GM19023 (cell line): ENCODE results near the gene HMGCLL1.

Source experiments
- ATAC-seq: cut with Tn5 transposase; IDR thresholded peaks from one replicate; pipeline ENCODE4 v1.9.1; 2021; ENCODE audit warnings: mild to moderate bottlenecking, moderate library complexity; ENCODE audit not compliant: unreplicated experiment

HMGCLL1 gene

GRCh38 chr6:55536391-55536956 is 42.5 kb downstream of the HMGCLL1 start:
- no peak for ATAC-seq

GRCh38 chr6:55531496-55531895 is 47.5 kb downstream of the HMGCLL1 start:
- ATAC-seq: no peak

- ATAC-seq: no peak
These were observed 48.1 kb downstream of the HMGCLL1 start for GRCh38 chr6:55530931-55531330.

- peak; percentile 52 for ATAC-seq
These were observed 50.4 kb downstream of the HMGCLL1 start for GRCh38 chr6:55528624-55529023.

GRCh38 chr6:55524441-55524840 is 54.6 kb downstream of the HMGCLL1 start:
- ATAC-seq: no peak

- no peak for ATAC-seq
These were observed 60.4 kb downstream of the HMGCLL1 start for GRCh38 chr6:55518529-55519060.

- ATAC-seq: no peak
These were observed 62.3 kb downstream of the HMGCLL1 start for GRCh38 chr6:55516736-55517135.

GRCh38 chr6:55512904-55513303 is 66.1 kb downstream of the HMGCLL1 start:
- no peak for ATAC-seq

GRCh38 chr6:55511122-55511800 is 67.7 kb downstream of the HMGCLL1 start:
- no peak for ATAC-seq

- ATAC-seq: no peak
These were observed 79.4 kb downstream of the HMGCLL1 start for GRCh38 chr6:55499591-55499990.

GRCh38 chr6:55497694-55498093 is 81.3 kb downstream of the HMGCLL1 start:
- no peak for ATAC-seq

- no peak for ATAC-seq
These were observed 82.8 kb downstream of the HMGCLL1 start for GRCh38 chr6:55496201-55496600.

- no peak for ATAC-seq
These were observed 83.7 kb downstream of the HMGCLL1 start for GRCh38 chr6:55495277-55495676.

GRCh38 chr6:55494411-55494810 is 84.6 kb downstream of the HMGCLL1 start:
- no peak for ATAC-seq

- ATAC-seq: no peak
These were observed 86.7 kb downstream of the HMGCLL1 start for GRCh38 chr6:55492259-55492658.

- ATAC-seq: no peak
These were observed 88.1 kb downstream of the HMGCLL1 start for GRCh38 chr6:55490871-55491270.

GRCh38 chr6:55474382-55474781 is 104.6 kb downstream of the HMGCLL1 start:
- no peak for ATAC-seq

- no peak for ATAC-seq
These were observed 105.3 kb downstream of the HMGCLL1 start for GRCh38 chr6:55473722-55474121.

- ATAC-seq: no peak
These were observed 109.0 kb downstream of the HMGCLL1 start for GRCh38 chr6:55469951-55470366.

- no peak for ATAC-seq
These were observed 123.0 kb downstream of the HMGCLL1 start for GRCh38 chr6:55456016-55456415.

GRCh38 chr6:55450005-55450404 is 129.0 kb downstream of the HMGCLL1 start:
- ATAC-seq: no peak

- ATAC-seq: no peak
These were observed 129.8 kb downstream of the HMGCLL1 start for GRCh38 chr6:55449225-55449624.

- ATAC-seq: no peak
These were observed 130.5 kb downstream of the HMGCLL1 start for GRCh38 chr6:55448451-55448850.
